ENCODE results near the gene SUCLG2. TPM values are rescaled to one million over a fixed set of nuclear protein-coding genes. Genes with fewer than 3 reads are reported as not detected.

Gene SUCLG2
- polyA plus RNA-seq, 1 experiment = 21.3 TPM

GRCh38 chr3:67653425-67654098 is 850 bp downstream of the SUCLG2 start:
- no peak for TF ChIP-seq CTCF (IDR thresholded peaks at IDR 0.05; ENCODE audit: insufficient read depth, low read depth, low read length)
- no peaks in the 10 kb centered on the region for H3K27me3 ChIP-seq (ENCODE audit: control insufficient read depth, insufficient read depth, low read length)
- ChIA-PET CTCF (interaction anchor here (1.0 kb wide), 1 partner anchor 15 kb away, joined by 3 read pairs; no protein-coding TSS in a partner anchor), POLR2A (no interaction called here)
- no peak for DNase-seq (ENCODE audit: low read depth)
- H3K36me3 ChIP-seq (ENCODE audit: control insufficient read depth, insufficient read depth, low read length) = no peaks in the 10 kb centered on the region
- peak overlapping the region; percentile 69 for H3K4me3 ChIP-seq (ENCODE audit: low read depth, low read length)

- ChIA-PET CTCF (interaction anchor here (1.0 to 1.3 kb wide), 2 partner anchors 11 to 15 kb away, joined by 3 read pairs; no protein-coding TSS in a partner anchor), POLR2A (no interaction called here)
- TF ChIP-seq CTCF (IDR thresholded peaks at IDR 0.05; ENCODE audit: insufficient read depth, low read depth, low read length) = no peak
- Histone ChIP-seq H3K4me3 (ENCODE audit: low read depth, low read length) (no peak overlapping the region), H3K27me3 (ENCODE audit: control insufficient read depth, insufficient read depth, low read length) (no peaks in the 10 kb centered on the region), H3K36me3 (ENCODE audit: control insufficient read depth, insufficient read depth, low read length) (no peaks in the 10 kb centered on the region)
- DNase-seq (ENCODE audit: low read depth) = no peak
Observed at GRCh38 chr3:67650084-67650483, 4.3 kb downstream of the SUCLG2 start.

GRCh38 chr3:67649681-67650080 is 4.7 kb downstream of the SUCLG2 start:
- Histone ChIP-seq H3K27me3 (ENCODE audit: control insufficient read depth, insufficient read depth, low read length) (no peaks in the 10 kb centered on the region), H3K4me3 (ENCODE audit: low read depth, low read length) (no peak overlapping the region), H3K36me3 (ENCODE audit: control insufficient read depth, insufficient read depth, low read length) (no peaks in the 10 kb centered on the region)
- POLR2A ChIA-PET = no interaction called here
- no peak for TF ChIP-seq CTCF (IDR thresholded peaks at IDR 0.05; ENCODE audit: insufficient read depth, low read depth, low read length)
- no peak for DNase-seq (ENCODE audit: low read depth)
- CTCF ChIA-PET = interaction anchor here (1.0 to 1.3 kb wide), 3 partner anchors 11 to 263 kb away, joined by 3 read pairs; no protein-coding TSS in a partner anchor

- Histone ChIP-seq H3K27me3 (ENCODE audit: control insufficient read depth, insufficient read depth, low read length) (no peaks in the 10 kb centered on the region), H3K36me3 (ENCODE audit: control insufficient read depth, insufficient read depth, low read length) (no peaks in the 10 kb centered on the region), H3K4me3 (ENCODE audit: low read depth, low read length) (no peak overlapping the region)
- CTCF ChIA-PET = interaction anchor here (1.0 kb wide), 1 partner anchor 262 kb away, joined by 3 read pairs; no protein-coding TSS in a partner anchor
- no peak for TF ChIP-seq CTCF (IDR thresholded peaks at IDR 0.05; ENCODE audit: insufficient read depth, low read depth, low read length)
- no peak for DNase-seq (ENCODE audit: low read depth)
- POLR2A ChIA-PET = no interaction called here
Observed at GRCh38 chr3:67648701-67649100, 5.7 kb downstream of the SUCLG2 start.

GRCh38 chr3:67648229-67648628 is 6.2 kb downstream of the SUCLG2 start:
- TF ChIP-seq CTCF (IDR thresholded peaks at IDR 0.05; ENCODE audit: insufficient read depth, low read depth, low read length) = no peak
- H3K4me3 ChIP-seq (ENCODE audit: low read depth, low read length) = no peak overlapping the region
- CTCF ChIA-PET = no interaction called here
- no peaks in the 10 kb centered on the region for H3K36me3 ChIP-seq (ENCODE audit: control insufficient read depth, insufficient read depth, low read length)
- POLR2A ChIA-PET = no interaction called here
- no peak for DNase-seq (ENCODE audit: low read depth)
- no peaks in the 10 kb centered on the region for H3K27me3 ChIP-seq (ENCODE audit: control insufficient read depth, insufficient read depth, low read length)
